MM.1S (cell line): ENCODE results near the gene SCAP.

Experiments used
- EZH2 ChIP-seq: fragments of 300-600 bp; sonication (generic); optimal IDR thresholded peaks from 2 replicates; pipeline ENCODE3; 2017; ENCODE audit warnings: low read depth, mild to moderate bottlenecking, antibody characterized with exemption, low read length, mixed read lengths
- EZH2phosphoT487 ChIP-seq: fragments of 300-600 bp; sonication (generic); IDR thresholded peaks from 2 replicates; pipeline ENCODE4 v1.6.1; 2018; ENCODE audit warnings: antibody characterized with exemption, low read length
- TF ChIP-seq, protein P1 (sequence below): fragments of 300-600 bp; sonication (generic); IDR thresholded peaks from 2 replicates; pipeline ENCODE4 v1.5.1; 2016; ENCODE audit warnings: antibody characterized with exemption, low read length, mixed read lengths

DNA sequence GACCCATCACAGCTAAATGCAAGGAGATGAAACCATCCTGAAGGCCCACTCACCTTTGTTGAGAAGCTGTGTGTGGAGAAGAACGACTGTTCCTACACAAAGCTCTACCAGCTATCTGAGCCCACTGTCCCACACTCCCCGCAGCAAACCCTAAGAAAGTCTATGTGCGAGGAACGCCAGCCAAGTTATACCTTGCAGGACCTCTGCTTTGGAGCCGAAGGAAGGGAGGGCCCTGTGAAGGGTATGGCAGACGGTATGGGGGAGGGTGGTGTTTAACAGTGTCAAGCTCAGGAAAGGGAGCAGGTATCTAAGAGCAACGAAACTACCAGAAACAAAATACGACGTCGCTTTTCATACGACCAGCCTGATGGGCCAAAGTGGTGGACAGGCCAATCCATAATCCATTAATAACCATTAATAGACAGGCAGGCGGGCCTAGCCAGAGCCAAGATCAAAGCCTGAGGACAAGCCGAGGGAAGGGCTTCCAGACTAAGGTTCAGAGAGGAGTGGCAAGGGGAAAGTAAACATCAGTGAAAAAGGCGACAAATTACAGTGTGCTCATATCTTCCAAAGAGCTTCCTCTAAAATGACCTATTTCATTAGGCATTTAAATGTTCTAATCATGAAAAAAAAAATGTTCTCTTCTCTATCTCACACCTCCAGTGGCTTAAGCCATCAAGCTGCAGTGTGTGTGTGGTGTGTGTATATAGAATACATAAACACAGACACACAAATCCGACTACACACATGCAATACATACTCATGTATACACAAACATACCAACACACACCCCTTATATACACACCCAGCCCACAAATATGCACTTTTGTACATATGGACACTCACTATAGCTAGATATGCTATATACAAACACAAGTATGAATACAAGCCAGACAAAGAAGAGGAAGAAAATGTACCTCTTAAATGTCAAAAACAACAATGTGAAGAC, 51.0 kb downstream of the SCAP start:
- TF ChIP-seq EZH2phosphoT487 = no peak
- TF ChIP-seq, protein P1, sequence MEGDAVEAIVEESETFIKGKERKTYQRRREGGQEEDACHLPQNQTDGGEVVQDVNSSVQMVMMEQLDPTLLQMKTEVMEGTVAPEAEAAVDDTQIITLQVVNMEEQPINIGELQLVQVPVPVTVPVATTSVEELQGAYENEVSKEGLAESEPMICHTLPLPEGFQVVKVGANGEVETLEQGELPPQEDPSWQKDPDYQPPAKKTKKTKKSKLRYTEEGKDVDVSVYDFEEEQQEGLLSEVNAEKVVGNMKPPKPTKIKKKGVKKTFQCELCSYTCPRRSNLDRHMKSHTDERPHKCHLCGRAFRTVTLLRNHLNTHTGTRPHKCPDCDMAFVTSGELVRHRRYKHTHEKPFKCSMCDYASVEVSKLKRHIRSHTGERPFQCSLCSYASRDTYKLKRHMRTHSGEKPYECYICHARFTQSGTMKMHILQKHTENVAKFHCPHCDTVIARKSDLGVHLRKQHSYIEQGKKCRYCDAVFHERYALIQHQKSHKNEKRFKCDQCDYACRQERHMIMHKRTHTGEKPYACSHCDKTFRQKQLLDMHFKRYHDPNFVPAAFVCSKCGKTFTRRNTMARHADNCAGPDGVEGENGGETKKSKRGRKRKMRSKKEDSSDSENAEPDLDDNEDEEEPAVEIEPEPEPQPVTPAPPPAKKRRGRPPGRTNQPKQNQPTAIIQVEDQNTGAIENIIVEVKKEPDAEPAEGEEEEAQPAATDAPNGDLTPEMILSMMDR = no peak
- no peak for TF ChIP-seq EZH2
